Measurements from ENCODE around the gene CYGB. TPM values are rescaled to one million over a fixed set of nuclear protein-coding genes. Genes with fewer than 3 reads are reported as not detected.

CYGB gene
- total and polyA plus RNA-seq, 12 donors = 6.3 to 38.3 (median 14.3) TPM

DNA sequence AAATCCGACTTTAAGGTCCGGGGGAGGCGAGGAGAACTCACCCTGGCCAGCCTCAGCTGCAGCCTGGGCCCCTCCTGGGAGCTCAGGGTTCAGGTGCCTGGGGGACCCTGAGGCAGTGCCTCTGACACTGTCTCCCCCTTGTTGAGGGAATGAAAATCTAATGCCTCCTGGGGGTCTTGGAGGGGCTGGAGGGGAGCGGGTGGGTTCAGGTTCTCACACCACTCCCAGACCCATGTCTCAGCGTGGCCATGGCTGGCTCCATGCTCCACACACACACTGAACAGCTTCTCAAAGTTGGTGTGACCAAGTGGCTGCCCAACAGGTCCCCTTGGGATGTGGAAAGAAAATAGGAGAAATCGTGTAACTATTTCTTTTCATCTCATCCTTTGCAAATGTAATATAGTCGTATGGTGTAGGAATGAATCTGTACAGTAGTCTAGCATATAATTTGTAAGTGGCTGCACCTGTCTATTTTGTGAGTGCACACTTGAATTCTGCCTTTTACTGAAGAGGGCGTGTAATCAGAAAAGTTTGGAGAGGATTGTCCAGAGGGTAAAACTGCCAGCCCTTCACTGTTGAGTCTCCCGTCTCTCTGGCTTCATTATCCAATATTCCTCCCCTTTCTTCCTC, 1.5 kb upstream of the CYGB start:
- TF ChIP-seq, protein P1, sequence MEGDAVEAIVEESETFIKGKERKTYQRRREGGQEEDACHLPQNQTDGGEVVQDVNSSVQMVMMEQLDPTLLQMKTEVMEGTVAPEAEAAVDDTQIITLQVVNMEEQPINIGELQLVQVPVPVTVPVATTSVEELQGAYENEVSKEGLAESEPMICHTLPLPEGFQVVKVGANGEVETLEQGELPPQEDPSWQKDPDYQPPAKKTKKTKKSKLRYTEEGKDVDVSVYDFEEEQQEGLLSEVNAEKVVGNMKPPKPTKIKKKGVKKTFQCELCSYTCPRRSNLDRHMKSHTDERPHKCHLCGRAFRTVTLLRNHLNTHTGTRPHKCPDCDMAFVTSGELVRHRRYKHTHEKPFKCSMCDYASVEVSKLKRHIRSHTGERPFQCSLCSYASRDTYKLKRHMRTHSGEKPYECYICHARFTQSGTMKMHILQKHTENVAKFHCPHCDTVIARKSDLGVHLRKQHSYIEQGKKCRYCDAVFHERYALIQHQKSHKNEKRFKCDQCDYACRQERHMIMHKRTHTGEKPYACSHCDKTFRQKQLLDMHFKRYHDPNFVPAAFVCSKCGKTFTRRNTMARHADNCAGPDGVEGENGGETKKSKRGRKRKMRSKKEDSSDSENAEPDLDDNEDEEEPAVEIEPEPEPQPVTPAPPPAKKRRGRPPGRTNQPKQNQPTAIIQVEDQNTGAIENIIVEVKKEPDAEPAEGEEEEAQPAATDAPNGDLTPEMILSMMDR (IDR thresholded peaks at IDR 0.05) = no peak
- no peak for TF ChIP-seq POLR2A (IDR thresholded peaks at IDR 0.05)
- peak overlapping the region in 1 of 5 donors; percentile 64 for H3K27ac ChIP-seq
- no peak for DNase-seq
- WGBS, 4 donors = 84 to 91% (median 88%) methylated on average over 5 to 9 of the region's 9 CpGs
- H3K4me1 ChIP-seq (replicated peaks in 1 of 2) = peaks cover 10 to 40% of the 10 kb centered on the region in 2 donors
- H3K36me3 ChIP-seq (replicated peaks in 1 of 2) = no peaks in the 10 kb centered on the region
- H3K9me3 ChIP-seq (replicated peaks in 1 of 3) = no peaks in the 10 kb centered on the region
- no peak overlapping the region for H3K4me3 ChIP-seq
- H3K27me3 ChIP-seq = peaks cover 9% of the 10 kb centered on the region
- intact Hi-C loops (cut with DNase I) = no loop called here

GRCh38 chr17:76538281-76538931, 897 bp upstream of the CYGB start:
- 37 to 45% (median 41%) methylated on average over 21 to 37 of the region's 37 CpGs for WGBS, 4 donors

DNA sequence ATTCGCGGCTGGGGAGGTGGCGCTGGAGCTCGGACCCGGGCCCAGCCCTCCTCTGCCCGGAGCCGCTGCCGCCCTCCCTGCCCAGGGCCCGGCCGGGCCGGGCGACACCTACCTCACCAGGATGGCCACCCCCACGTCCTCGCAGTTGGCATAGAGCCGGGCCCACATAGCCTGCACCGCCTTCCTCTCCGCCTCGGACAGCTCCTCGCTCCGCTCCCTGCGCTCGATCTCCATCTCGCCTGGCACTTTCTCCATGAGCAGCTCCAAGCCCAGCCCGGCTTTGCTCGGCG, 276 bp downstream of the CYGB start:
- TF ChIP-seq POLR2A (IDR thresholded peaks at IDR 0.05) = no peak
- TF ChIP-seq, protein P1 (IDR thresholded peaks at IDR 0.05) = no peak
- 4 to 8% (median 6%) methylated on average over 10 to 26 of the region's 26 CpGs for WGBS, 4 donors
- peak overlapping the region in 2 of 5 donors; percentile 60 to 71 for H3K27ac ChIP-seq
- no peaks in the 10 kb centered on the region for H3K36me3 ChIP-seq (replicated peaks in 1 of 2)
- H3K4me3 ChIP-seq = peak overlapping the region in 1 of 4 donors; percentile 47
- intact Hi-C loops (cut with DNase I) = no loop called here
- peak in 1 of 7 donors; percentile 44 for DNase-seq
- H3K27me3 ChIP-seq = peaks cover 9% of the 10 kb centered on the region
- no peaks in the 10 kb centered on the region for H3K9me3 ChIP-seq (replicated peaks in 1 of 3)
- H3K4me1 ChIP-seq (replicated peaks in 1 of 2) = peaks cover 4 to 22% of the 10 kb centered on the region in 2 donors

More at GRCh38 chr17:76538281-76538931, 897 bp upstream of the CYGB start:
- peaks cover 4 to 33% of the 10 kb centered on the region in 2 donors for H3K4me1 ChIP-seq (replicated peaks in 1 of 2)
- intact Hi-C loops (cut with DNase I) = no loop called here
- peak overlapping the region in 2 of 5 donors; percentile 60 to 64 for H3K27ac ChIP-seq
- H3K9me3 ChIP-seq (replicated peaks in 1 of 3) = no peaks in the 10 kb centered on the region
- H3K36me3 ChIP-seq (replicated peaks in 1 of 2) = no peaks in the 10 kb centered on the region
- H3K4me3 ChIP-seq = peak overlapping the region in 2 of 4 donors; percentile 4 to 47
- no peak for TF ChIP-seq POLR2A (IDR thresholded peaks at IDR 0.05)
- TF ChIP-seq, protein P1 (IDR thresholded peaks at IDR 0.05) = no peak
- H3K27me3 ChIP-seq = peaks cover 9% of the 10 kb centered on the region
- peak in 2 of 7 donors; percentile 25 to 70 for DNase-seq

GRCh38 chr17:76536511-76537287, 810 bp downstream of the CYGB start:
- no peaks in the 10 kb centered on the region for H3K9me3 ChIP-seq (replicated peaks in 1 of 3)
- peaks cover 9% of the 10 kb centered on the region for H3K27me3 ChIP-seq
- H3K4me1 ChIP-seq (replicated peaks in 1 of 2) = peaks cover 4 to 22% of the 10 kb centered on the region in 2 donors
- peak overlapping the region in 2 of 5 donors; percentile 60 to 71 for H3K27ac ChIP-seq
- no peaks in the 10 kb centered on the region for H3K36me3 ChIP-seq (replicated peaks in 1 of 2)
- DNase-seq = no peak
- 50 to 77% (median 58%) methylated on average over 17 to 25 of the region's 25 CpGs for WGBS, 4 donors
- peak overlapping the region in 1 of 4 donors; percentile 47 for H3K4me3 ChIP-seq
- TF ChIP-seq POLR2A (IDR thresholded peaks at IDR 0.05) = no peak
- TF ChIP-seq, protein P1 (IDR thresholded peaks at IDR 0.05) = no peak
- intact Hi-C loops (cut with DNase I) = no loop called here

All from adrenal gland (tissue), 12 donors.